H1 (cell line): ENCODE measurements around the gene LHX2. TPM values are rescaled to one million over a fixed set of nuclear protein-coding genes. Genes with fewer than 3 reads are reported as not detected.

ENCODE experiments used
- CTCF ChIA-PET: fragments of 300-600 bp; sonication (Branson Sonifier 250); formaldehyde crosslinking; loops from one replicate; lab custom pipeline; 2021; ENCODE audit not compliant: partially characterized antibody; lab: Charles Lee
- POLR2A ChIA-PET: fragments of 300-600 bp; sonication (Branson Sonifier 250); formaldehyde crosslinking; loops from one replicate; lab custom pipeline; 2021; ENCODE audit warnings: inconsistent platforms; ENCODE audit not compliant: partially characterized antibody; lab: Charles Lee
- DNase-seq, 2 experiments: peaks; one replicate each; pipeline versions ENCODE4 v3.0.0 to v3.0.0-alpha.2; 2010 to 2022; ENCODE audit warnings: low spot score in 2 of 2, low read depth in 1 of 2, mixed read lengths in 1 of 2
- FAIRE-seq: peaks from 2 replicates; lab custom pipeline; 2011; peaks lifted over from hg19 to GRCh38; lab: Jason Lieb, UNC
- H2AFZ ChIP-seq: 2 replicates; pipeline ENCODE4 v1.8.1; 2012; ENCODE audit warnings: low read length, inconsistent platforms
- H2AK5ac ChIP-seq: 2 replicates; pipeline ENCODE4 v1.6.1; 2013; ENCODE audit warnings: low read depth, low read length
- H2BK120ac ChIP-seq: replicated peaks from 2 replicates; pipeline ENCODE3; 2013; ENCODE audit warnings: low read depth, low read length, inconsistent platforms
- H2BK12ac ChIP-seq: 2 replicates; pipeline ENCODE4 v1.6.1; 2013; ENCODE audit warnings: low read depth, low read length
- H2BK15ac ChIP-seq: 2 replicates; pipeline ENCODE4 v1.6.1; 2013; ENCODE audit warnings: low read length
- H2BK20ac ChIP-seq: 2 replicates; pipeline ENCODE4 v1.6.1; 2013; ENCODE audit warnings: low read length
- H2BK5ac ChIP-seq: 2 replicates; pipeline ENCODE4 v1.6.1; 2013; ENCODE audit warnings: low read depth, low read length
- H3K14ac ChIP-seq: 2 replicates; pipeline ENCODE4 v1.6.1; 2013; ENCODE audit warnings: inconsistent platforms; ENCODE audit not compliant: insufficient read length
- H3K18ac ChIP-seq: 2 replicates; pipeline ENCODE4 v1.6.1; 2013; ENCODE audit warnings: low read length; ENCODE audit errors: extremely low read depth
- H3K23ac ChIP-seq: 2 replicates; pipeline ENCODE4 v1.6.1; 2013; ENCODE audit warnings: inconsistent platforms; ENCODE audit not compliant: insufficient read length
- H3K23me2 ChIP-seq: 2 replicates; pipeline ENCODE4 v1.6.1; 2013; ENCODE audit warnings: low read depth, low read length
- H3K27ac ChIP-seq: 2 replicates; pipeline ENCODE4 v1.6.1; 2011; ENCODE audit warnings: low read depth, low read length, inconsistent platforms
- H3K27me3 ChIP-seq, 4 experiments: replicated peaks in 1 of 4; 1 replicate in 1 of 4; 2 replicates in 3 of 4; pipeline versions ENCODE4 v1.6.1 to v1.8.1; 2011 to 2013; ENCODE audit warnings: low read length in 3 of 4, mild to moderate bottlenecking in 3 of 4, inconsistent platforms in 2 of 4, mixed read lengths in 2 of 4, moderate library complexity in 1 of 4; ENCODE audit not compliant: control insufficient read depth in 3 of 4, insufficient read depth in 3 of 4; ENCODE audit errors: extremely low read depth in 1 of 4
- H3K36me3 ChIP-seq, 4 experiments: 2 replicates each; pipeline versions ENCODE4 v1.6.1 to v1.8.1; 2011 to 2013; ENCODE audit warnings: mild to moderate bottlenecking in 4 of 4, low read length in 3 of 4, moderate library complexity in 2 of 4, control low read depth in 1 of 4, inconsistent platforms in 1 of 4; ENCODE audit not compliant: insufficient read depth in 4 of 4, control insufficient read depth in 2 of 4
- H3K4ac ChIP-seq: replicated peaks from 2 replicates; pipeline ENCODE3; 2013; ENCODE audit warnings: low read length, low read depth, mixed read lengths, inconsistent platforms; ENCODE audit not compliant: insufficient read length
- H3K4me1 ChIP-seq, 4 experiments: replicated peaks in 1 of 4; 1 replicate in 1 of 4; 2 replicates in 3 of 4; pipeline versions ENCODE4 v1.6.1 to v1.8.1; 2011 to 2013; ENCODE audit warnings: low read length in 3 of 4, inconsistent platforms in 2 of 4, mixed read lengths in 1 of 4; ENCODE audit not compliant: insufficient read depth in 4 of 4, control insufficient read depth in 3 of 4
- H3K4me2 ChIP-seq, 2 experiments: 2 replicates each; pipeline versions ENCODE4 v1.6.1 to v1.8.1; 2011 to 2013; ENCODE audit warnings: low read depth in 2 of 2, low read length in 2 of 2, control low read depth in 1 of 2, inconsistent platforms in 1 of 2, mild to moderate bottlenecking in 1 of 2; ENCODE audit not compliant: insufficient read depth in 1 of 2
- H3K4me3 ChIP-seq, 4 experiments: fragments of 200-600, 300-600 bp in 1 of 4; sonication (generic), shearing (Covaris generic), sonication (Bioruptor Twin) in 1 of 4; 2 replicates each; pipeline versions ENCODE4 v1.5.1 to v1.8.1; 2011 to 2016; ENCODE audit warnings: low read length in 4 of 4, low read depth in 3 of 4, control low read depth in 2 of 4, inconsistent platforms in 2 of 4, mild to moderate bottlenecking in 2 of 4, mixed read lengths in 1 of 4, moderate library complexity in 1 of 4; ENCODE audit not compliant: insufficient read depth in 2 of 4; ENCODE audit errors: extremely low read depth in 1 of 4
- H3K56ac ChIP-seq: replicated peaks from 2 replicates; pipeline ENCODE3; 2013; ENCODE audit warnings: low read depth, mild to moderate bottlenecking, mixed read lengths, low read length, inconsistent platforms; ENCODE audit not compliant: insufficient read length
- H3K79me1 ChIP-seq: 2 replicates; pipeline ENCODE4 v1.6.1; 2013; ENCODE audit warnings: low read depth, low read length, control low read depth
- H3K79me2 ChIP-seq, 2 experiments: 2 replicates each; pipeline versions ENCODE4 v1.6.1 to v1.8.1; 2012 to 2013; ENCODE audit warnings: low read length in 2 of 2, mild to moderate bottlenecking in 2 of 2, inconsistent platforms in 1 of 2; ENCODE audit not compliant: insufficient read depth in 2 of 2, control insufficient read depth in 1 of 2
- H3K9ac ChIP-seq, 4 experiments: replicated peaks in 1 of 4; 1 replicate in 1 of 4; 2 replicates in 3 of 4; pipeline versions ENCODE4 v1.6.1 to v1.8.1; 2011 to 2013; ENCODE audit warnings: low read depth in 3 of 4, low read length in 3 of 4, control low read depth in 2 of 4, mild to moderate bottlenecking in 2 of 4, moderate library complexity in 2 of 4, inconsistent platforms in 1 of 4; ENCODE audit errors: extremely low read depth in 1 of 4
- H3K9me3 ChIP-seq, 2 experiments: 2 replicates each; pipeline versions ENCODE4 v1.6.1 to v1.8.1; 2012 to 2013; ENCODE audit warnings: mild to moderate bottlenecking in 2 of 2, moderate library complexity in 2 of 2, control low read depth in 1 of 2, inconsistent platforms in 1 of 2, low read depth in 1 of 2, low read length in 1 of 2, mixed read lengths in 1 of 2; ENCODE audit not compliant: insufficient read depth in 2 of 2
- H4K20me1 ChIP-seq, 2 experiments: replicated peaks in 1 of 2; 2 replicates each; pipeline versions ENCODE3 to v1.8.1; 2011 to 2013; ENCODE audit warnings: inconsistent platforms in 2 of 2, low read length in 2 of 2, mild to moderate bottlenecking in 1 of 2; ENCODE audit not compliant: insufficient read depth in 2 of 2, control insufficient read depth in 1 of 2
- H4K5ac ChIP-seq: 2 replicates; pipeline ENCODE4 v1.6.1; 2013; ENCODE audit warnings: low read length, low read depth, mixed read lengths, inconsistent platforms; ENCODE audit not compliant: insufficient read length
- H4K8ac ChIP-seq: 2 replicates; pipeline ENCODE4 v1.8.0; 2013; ENCODE audit warnings: mild to moderate bottlenecking, moderate library complexity, low read length, inconsistent platforms; ENCODE audit not compliant: insufficient read depth; ENCODE audit errors: extremely low read depth
- H4K91ac ChIP-seq: replicated peaks from 2 replicates; pipeline ENCODE3; 2013; ENCODE audit warnings: low read length, mixed read lengths, inconsistent platforms; ENCODE audit not compliant: insufficient read length
- CBX8 ChIP-seq: fragments of 300-800, 300-1000 bp; sonication (generic); IDR thresholded peaks from 2 replicates; pipeline ENCODE4 v1.7.1; 2016; ENCODE audit warnings: low read depth, low read length, borderline replicate concordance
- HDAC6 ChIP-seq: IDR thresholded peaks from one replicate; pipeline ENCODE4 v1.7.1; 2012; ENCODE audit warnings: low read depth, mild to moderate bottlenecking, inconsistent platforms, low read length, moderate library complexity
- MAFK ChIP-seq: IDR thresholded peaks from 2 replicates; pipeline ENCODE4 v1.6.1; 2012; ENCODE audit warnings: low read depth, mild to moderate bottlenecking, improper control_type of control experiment, low read length
- RNF2 ChIP-seq: fragments of 200-900, 300-1000 bp; sonication (generic); IDR thresholded peaks from 2 replicates; pipeline ENCODE4 v1.7.1; 2016; ENCODE audit warnings: borderline replicate concordance, low read depth, mild to moderate bottlenecking, antibody characterized with exemption, low read length; ENCODE audit not compliant: poor library complexity, severe bottlenecking; ENCODE audit errors: missing control alignments
- SUZ12 ChIP-seq: fragments of 200-600 bp; sonication (generic); IDR thresholded peaks from 2 replicates; pipeline ENCODE4 v1.6.1; 2012; ENCODE audit warnings: mild to moderate bottlenecking, inconsistent platforms, low read length, moderate library complexity, mixed read lengths
- TEAD4 ChIP-seq: IDR thresholded peaks from 2 replicates; pipeline ENCODE4 v1.6.1; 2012; ENCODE audit warnings: low read depth, low read length, inconsistent platforms, mixed read lengths
- WGBS, 2 experiments: shearing (Covaris generic) in 1 of 2; methylation state at CpG; one replicate each; pipeline versions ENCODE4 v1.1.6 to v1.1.7; 2013 to 2015; ENCODE audit warnings: low lambda C conversion rate in 2 of 2, mixed read lengths in 2 of 2, inconsistent platforms in 1 of 2, low coverage in 1 of 2, missing lambda C conversion rate in 1 of 2; ENCODE audit not compliant: insufficient replicate concordance in 2 of 2, insufficient coverage in 1 of 2, insufficient read length in 1 of 2; ENCODE audit errors: extremely low coverage in 1 of 2, missing lambda C conversion rate in 1 of 2; 5-methylcytosine and 5-hydroxymethylcytosine counted together
- polyA plus RNA-seq, 7 experiments: library from polyadenylated mRNA; depleted of rRNA in 3 of 7; stranded (reverse) in 5 of 7; unstranded in 2 of 7; fragments of >200 nt in 5 of 7; fragments of 200-250 nt in 2 of 7; gene quantifications; 1 replicate in 5 of 7; 2 replicates in 1 of 7; 4 replicates in 1 of 7; pipeline versions ENCODE4 v1.2.1 to v1.2.3, GENCODE V29; 2011 to 2013; ENCODE audit warnings: missing spikeins in 2 of 7, mixed read lengths in 2 of 7
- total RNA-seq: library from RNA; stranded (reverse); fragmentation: NEBNext Ultra II Directional; extraction: Animal tissue kit (Norgen Biotek cat#: 25700); gene quantifications from 2 replicates; pipeline ENCODE4 v1.2.1, GENCODE V29; 2021

LHX2 gene
- total and polyA plus RNA-seq, 2 of the 8 experiments (the other 6 are each of a cell fraction or from before 2014, with no cell fraction given), result 0.11 to 0.86 TPM

- FAIRE-seq, result no peak
- peaks cover 17 to 37% of the 10 kb centered on the region in 2 experiments for H4K20me1 ChIP-seq
These were observed 4.9 kb upstream of the LHX2 start for GRCh38 chr9:124006448-124007361.

More at GRCh38 chr9:124006448-124007361, 4.9 kb upstream of the LHX2 start:
- Histone ChIP-seq H2AFZ (no peak overlapping the region), H3K14ac (no peak overlapping the region), H3K56ac (no peak overlapping the region), H3K27me3 (peaks cover 87 to 98% (median 94%) of the 10 kb centered on the region in 4 experiments), H4K91ac (no peak overlapping the region), H2BK15ac (no peak overlapping the region), H2AK5ac (no peak overlapping the region), H2BK120ac (no peak overlapping the region), H2BK20ac (no peak overlapping the region), H4K5ac (no peak overlapping the region), H4K8ac (no peak overlapping the region), H3K79me1 (no peaks in the 10 kb centered on the region), H3K79me2 (no peaks in the 10 kb centered on the region), H3K4me1 (peaks cover 2 to 40% (median 21%) of the 10 kb centered on the region in 4 experiments), H3K18ac (no peak overlapping the region), H3K9me3 (no peaks in the 10 kb centered on the region), H3K4me2 (no peak overlapping the region; a peak in 1 of 4 replicates), H3K36me3 (peaks cover 0 to 5% (median 0%) of the 10 kb centered on the region in 4 experiments; a peak in 1 of 8 replicates), H3K27ac (no peak overlapping the region), H3K4me3 (peak overlapping the region in 1 of 4 experiments; percentile 19; a peak in 1 of 8 replicates), H3K4ac (no peak overlapping the region), H3K23ac (no peak overlapping the region), H3K9ac (no peak overlapping the region), H2BK12ac (no peak overlapping the region), H2BK5ac (no peak overlapping the region), H3K23me2 (peaks cover 2% of the 10 kb centered on the region; the same call in 1 of the 2 replicates)
- POLR2A ChIA-PET, result interaction anchor here (1.5 kb wide), 2 partner anchors 8 to 12 kb away, joined by 3 to 5 read pairs; no protein-coding TSS in a partner anchor
- DNase-seq, result peak in 1 of 2 experiments; percentile 47
- WGBS, 2 experiments, result 11% methylated on average over 13 of the region's 13 CpGs; no CpG with 5 or more reads in 1 of the 2 experiments
- CTCF ChIA-PET, result interaction anchor here (1.1 to 4.5 kb wide), 3 partner anchors 12 to 33 kb away, joined by 3 to 23 read pairs (median 6); no protein-coding TSS in a partner anchor
- TF ChIP-seq TEAD4 (no peak), RNF2 (peak; percentile 89), HDAC6 (no peak), SUZ12 (no peak), CBX8 (0 out of 2 replicates have a peak, but pooled peaks have one; percentile 56), MAFK (no peak)
